Neural crest cell (in vitro differentiated cells): ENCODE data around the gene COL18A1. TPM values are rescaled to one million over a fixed set of nuclear protein-coding genes. Genes with fewer than 3 reads are reported as not detected.

Experiments used
- DNase-seq: peaks from one replicate; pipeline ENCODE4 v3.0.0; 2021; ENCODE audit warnings: low read depth, mixed read lengths, low spot score
- H3K27ac Mint-ChIP-seq: one replicate; pipeline ENCODE4 v1.8.0; 2021; ENCODE audit warnings: mild to moderate bottlenecking, mixed read lengths; ENCODE audit not compliant: unreplicated experiment
- H3K27me3 Mint-ChIP-seq: 2 replicates; pipeline ENCODE4 v1.8.0; 2021; ENCODE audit warnings: low read depth, mild to moderate bottlenecking, mixed read lengths
- H3K36me3 Mint-ChIP-seq: 2 replicates; pipeline ENCODE4 v1.8.0; 2021; ENCODE audit warnings: low read depth, mild to moderate bottlenecking, mixed read lengths
- H3K4me1 Mint-ChIP-seq: 2 replicates; pipeline ENCODE4 v1.8.0; 2021; ENCODE audit warnings: mixed read lengths
- H3K4me3 Mint-ChIP-seq: one replicate; pipeline ENCODE4 v1.8.0; 2021; ENCODE audit warnings: mild to moderate bottlenecking, mixed read lengths
- H3K9me3 Mint-ChIP-seq: 2 replicates; pipeline ENCODE4 v1.8.0; 2021; ENCODE audit warnings: mixed read lengths
- CTCF ChIP-seq: fragments of 200-600 bp; sonication (generic); conservative IDR thresholded peaks from 2 replicates; pipeline ENCODE4 v1.5.0; 2021; ENCODE audit warnings: antibody characterized with exemption, mild to moderate bottlenecking
- total RNA-seq: library from RNA; stranded (reverse); gene quantifications from 2 replicates; pipeline ENCODE4 v1.2.1, GENCODE V29; 2021

COL18A1 gene
- total RNA-seq, 1 donor from 2014 or later: 19.2 TPM

GRCh38 chr21:45371655-45372054 is 33.3 kb upstream of the COL18A1 start:
- Mint-ChIP-seq H3K27me3 (peaks cover 10% of the 10 kb centered on the region), H3K36me3 (no peaks in the 10 kb centered on the region), H3K9me3 (no peaks in the 10 kb centered on the region), H3K4me3 (no peak overlapping the region), H3K4me1 (peaks cover 5% of the 10 kb centered on the region), H3K27ac (no peak overlapping the region)
- no peak for DNase-seq
- no peak for TF ChIP-seq CTCF

GRCh38 chr21:45372732-45373355 is 32.1 kb upstream of the COL18A1 start:
- no peak for TF ChIP-seq CTCF
- no peaks in the 10 kb centered on the region for H3K36me3 Mint-ChIP-seq
- no peak overlapping the region for H3K27ac Mint-ChIP-seq
- H3K4me3 Mint-ChIP-seq: no peak overlapping the region
- DNase-seq: no peak
- H3K9me3 Mint-ChIP-seq: peaks cover 3% of the 10 kb centered on the region
- H3K4me1 Mint-ChIP-seq: peaks cover 4% of the 10 kb centered on the region
- peaks cover 17% of the 10 kb centered on the region for H3K27me3 Mint-ChIP-seq

- Mint-ChIP-seq H3K4me1 (peaks cover 13% of the 10 kb centered on the region), H3K9me3 (peaks cover 3% of the 10 kb centered on the region), H3K27ac (no peak overlapping the region), H3K27me3 (peaks cover 21% of the 10 kb centered on the region), H3K36me3 (no peaks in the 10 kb centered on the region), H3K4me3 (no peak overlapping the region)
- no peak for DNase-seq
- TF ChIP-seq CTCF: no peak
These were observed 30.8 kb upstream of the COL18A1 start for GRCh38 chr21:45373991-45374816.

- Mint-ChIP-seq H3K4me1 (peaks cover 13% of the 10 kb centered on the region), H3K27me3 (peaks cover 27% of the 10 kb centered on the region), H3K9me3 (peaks cover 3% of the 10 kb centered on the region), H3K27ac (peak overlapping the region; percentile 86), H3K36me3 (no peaks in the 10 kb centered on the region), H3K4me3 (no peak overlapping the region)
- DNase-seq: no peak
- no peak for TF ChIP-seq CTCF
These were observed 30.0 kb upstream of the COL18A1 start for GRCh38 chr21:45374826-45375455.

GRCh38 chr21:45376459-45377324 is 28.3 kb upstream of the COL18A1 start:
- TF ChIP-seq CTCF: no peak
- no peak for DNase-seq
- Mint-ChIP-seq H3K27ac (no peak overlapping the region), H3K4me3 (no peak overlapping the region), H3K36me3 (no peaks in the 10 kb centered on the region), H3K4me1 (peaks cover 13% of the 10 kb centered on the region), H3K9me3 (peaks cover 3% of the 10 kb centered on the region), H3K27me3 (peaks cover 34% of the 10 kb centered on the region)
